CD4-positive, alpha-beta T cell treated with Interleukin-6 for 4 hours (primary cell): ENCODE measurements around the gene LMF1.
"Not testable (repeated sequence)": the region's sequence is repeated elsewhere in the genome, so short reads cannot be mapped to it uniquely, and the experiment has no call there.

ENCODE experiments used
- DNase-seq: peaks from one replicate; pipeline ENCODE4 v3.0.0-alpha.2; 2020; ENCODE audit warnings: mixed read lengths

LMF1 gene

GRCh38 chr16:865026-865425 is 105.8 kb downstream of the LMF1 start:
- DNase-seq: no peak

GRCh38 chr16:861446-861845 is 109.3 kb downstream of the LMF1 start:
- DNase-seq: no peak

GRCh38 chr16:860891-861290 is 109.9 kb downstream of the LMF1 start:
- no peak for DNase-seq

- DNase-seq: not testable (repeated sequence)
Measured at GRCh38 chr16:858971-859370, 111.8 kb downstream of the LMF1 start.

- not testable (repeated sequence) for DNase-seq
Measured at GRCh38 chr16:858441-858840, 112.3 kb downstream of the LMF1 start.

GRCh38 chr16:856811-857210 is 114.0 kb downstream of the LMF1 start:
- DNase-seq: no peak

- no peak for DNase-seq
Measured at GRCh38 chr16:856101-856500, 114.7 kb downstream of the LMF1 start.

- DNase-seq: no peak
Measured at GRCh38 chr16:855471-855870, 115.3 kb downstream of the LMF1 start.

- DNase-seq: no peak
Measured at GRCh38 chr16:854808-855410, 115.9 kb downstream of the LMF1 start.

GRCh38 chr16:853981-854807 is 116.6 kb downstream of the LMF1 start:
- no peak for DNase-seq

- DNase-seq: no peak
Measured at GRCh38 chr16:853306-853705, 117.5 kb downstream of the LMF1 start.

GRCh38 chr16:852451-853185 is 118.2 kb downstream of the LMF1 start:
- no peak for DNase-seq

- DNase-seq: no peak
Measured at GRCh38 chr16:851871-852270, 118.9 kb downstream of the LMF1 start.

- DNase-seq: no peak
Measured at GRCh38 chr16:851209-851810, 119.5 kb downstream of the LMF1 start.

- DNase-seq: no peak
Measured at GRCh38 chr16:850668-851067, 120.1 kb downstream of the LMF1 start.

- no peak for DNase-seq
Measured at GRCh38 chr16:848510-849253, 122.1 kb downstream of the LMF1 start.

- no peak for DNase-seq
Measured at GRCh38 chr16:847681-848445, 122.9 kb downstream of the LMF1 start.

- no peak for DNase-seq
Measured at GRCh38 chr16:847151-847550, 123.6 kb downstream of the LMF1 start.

- DNase-seq: no peak
Measured at GRCh38 chr16:845351-845745, 125.4 kb downstream of the LMF1 start.

- DNase-seq: no peak
Measured at GRCh38 chr16:844638-845350, 126.0 kb downstream of the LMF1 start.

- no peak for DNase-seq
Measured at GRCh38 chr16:843771-844170, 127.0 kb downstream of the LMF1 start.
